B cell (primary cell): Measurements from ENCODE around the gene TRIO. TPM values are rescaled to one million over a fixed set of nuclear protein-coding genes. Genes with fewer than 3 reads are reported as not detected.

ENCODE experiments used
- ATAC-seq: fragments of 200-7000 bp; cut with Tn5 transposase; one replicate; pipeline ENCODE4 v1.10.0; 2021; ENCODE audit warnings: low read depth, mild to moderate bottlenecking, moderate number of reproducible peaks, moderate library complexity
- CTCF ChIA-PET: fragments of 350-600 bp; sonication (Branson Sonifier 250); formaldehyde crosslinking; loops from one replicate; lab custom pipeline; 2021; ENCODE audit warnings: antibody characterized with exemption, inconsistent platforms; lab: Charles Lee
- POLR2A ChIA-PET: fragments of 350-600 bp; sonication (Branson Sonifier 250); formaldehyde crosslinking; loops from one replicate; lab custom pipeline; 2021; ENCODE audit warnings: antibody characterized with exemption; lab: Charles Lee
- DNase-seq: peaks from one replicate; pipeline ENCODE4 v3.0.0; 2013
- H2AFZ ChIP-seq: 2 replicates; pipeline ENCODE4 v1.6.1; 2012; ENCODE audit warnings: mild to moderate bottlenecking, low read depth, low read length; ENCODE audit not compliant: insufficient read depth, poor library complexity, severe bottlenecking
- H3K27ac ChIP-seq, 2 donors: 1 replicate in 1 of 2; 2 replicates in 1 of 2; pipeline ENCODE4 v1.5.1; 2012 to 2013; ENCODE audit warnings: low read length in 2 of 2, mild to moderate bottlenecking in 2 of 2, moderate library complexity in 1 of 2
- H3K27me3 ChIP-seq, 4 experiments: fragments of 200-600 bp in 1 of 4; sonication (generic) in 1 of 4; replicated peaks in 1 of 4; 1 replicate in 2 of 4; 2 replicates in 2 of 4; pipeline versions ENCODE4 v1.6.1 to v1.7.0; 2013 to 2016; ENCODE audit warnings: low read length in 3 of 4, mild to moderate bottlenecking in 2 of 4, mixed read lengths in 1 of 4, moderate library complexity in 1 of 4; ENCODE audit not compliant: insufficient read depth in 4 of 4, control insufficient read depth in 3 of 4; ENCODE audit errors: control extremely low read depth in 1 of 4
- H3K36me3 ChIP-seq, 2 experiments: replicated peaks in 1 of 2; 1 replicate in 1 of 2; 2 replicates in 1 of 2; pipeline versions ENCODE4 v1.6.1 to v1.7.1; 2013; ENCODE audit warnings: low read length in 1 of 2; ENCODE audit not compliant: insufficient read depth in 2 of 2, control insufficient read depth in 1 of 2; ENCODE audit errors: control extremely low read depth in 1 of 2, extremely low read depth in 1 of 2
- H3K4me1 ChIP-seq, 2 donors: fragments of 200-600 bp in 1 of 2; sonication (generic) in 1 of 2; 1 replicate in 1 of 2; 2 replicates in 1 of 2; pipeline versions ENCODE4 v1.5.1 to v1.6.1; 2013 to 2017; ENCODE audit warnings: low read length in 2 of 2; ENCODE audit not compliant: control insufficient read depth in 2 of 2, insufficient read depth in 2 of 2
- H3K4me2 ChIP-seq: replicated peaks from 2 replicates; pipeline ENCODE3; 2012; ENCODE audit warnings: mild to moderate bottlenecking, low read depth, low read length; ENCODE audit not compliant: poor library complexity, severe bottlenecking
- H3K4me3 ChIP-seq, 5 experiments: fragments of 200-600 bp in 1 of 5; sonication (generic) in 1 of 5; 1 replicate in 3 of 5; 2 replicates in 2 of 5; pipeline versions ENCODE4 v1.5.1 to v1.7.0; 2011 to 2016; ENCODE audit warnings: low read length in 4 of 5, mild to moderate bottlenecking in 4 of 5, low read depth in 2 of 5, control low read depth in 1 of 5, moderate library complexity in 1 of 5; ENCODE audit not compliant: insufficient read depth in 1 of 5; ENCODE audit errors: control extremely low read depth in 1 of 5, extremely low read depth in 1 of 5
- H3K79me2 ChIP-seq: fragments of 200-600 bp; sonication (generic); one replicate; pipeline ENCODE4 v1.6.0; 2016; ENCODE audit warnings: low read length; ENCODE audit not compliant: control insufficient read depth, insufficient read depth
- H3K9ac ChIP-seq: fragments of 200-600 bp; sonication (generic); 2 replicates; pipeline ENCODE4 v1.6.1; 2017; ENCODE audit warnings: mild to moderate bottlenecking, low read length, moderate library complexity
- H3K9me3 ChIP-seq, 3 donors: one replicate each; pipeline versions ENCODE4 v1.6.1 to v1.7.1; 2013; ENCODE audit warnings: low read length in 2 of 3; ENCODE audit not compliant: control insufficient read depth in 2 of 3, insufficient read depth in 1 of 3; ENCODE audit errors: control extremely low read depth in 1 of 3
- H4K20me1 ChIP-seq: 2 replicates; pipeline ENCODE4 v1.6.0; 2012; ENCODE audit warnings: mild to moderate bottlenecking, low read length; ENCODE audit not compliant: insufficient read depth, control insufficient read depth, poor library complexity, severe bottlenecking
- H3K27ac Mint-ChIP-seq: one replicate; pipeline ENCODE4 v1.8.0; 2021; ENCODE audit warnings: mixed read lengths
- H3K27me3 Mint-ChIP-seq: one replicate; pipeline ENCODE4 v1.8.0; 2021; ENCODE audit warnings: mixed read lengths
- H3K4me1 Mint-ChIP-seq: one replicate; pipeline ENCODE4 v1.8.0; 2021; ENCODE audit warnings: mixed read lengths
- H3K4me3 Mint-ChIP-seq: one replicate; pipeline ENCODE4 v1.8.0; 2021; ENCODE audit warnings: mixed read lengths
- H3K9me3 Mint-ChIP-seq: one replicate; pipeline ENCODE4 v1.8.0; 2022; ENCODE audit warnings: mixed read lengths; ENCODE audit not compliant: insufficient read depth
- EZH2 ChIP-seq: IDR thresholded peaks from 2 replicates; pipeline ENCODE4 v1.6.1; 2012; ENCODE audit warnings: borderline replicate concordance, low read depth, mild to moderate bottlenecking, moderate library complexity, low read length; ENCODE audit not compliant: insufficient read depth, poor library complexity, severe bottlenecking
- WGBS: methylation state at CpG from one replicate; pipeline ENCODE4 v1.1.5; 2013; ENCODE audit warnings: missing lambda C conversion rate; ENCODE audit not compliant: insufficient coverage; 5-methylcytosine and 5-hydroxymethylcytosine counted together
- intact Hi-C: fragments of 100-400 bp; cut with micrococcal nuclease; formaldehyde crosslinking; loops from one replicate; pipeline ENCODE4 v1.10.0; 2022
- polyA plus RNA-seq: library from polyadenylated mRNA; depleted of rRNA; stranded (reverse); fragments of >200 nt; gene quantifications from 2 replicates; pipeline ENCODE4 v1.2.3, GENCODE V29; 2012
- total RNA-seq, 2 donors: library from RNA; stranded (reverse); fragments of 120-200 nt in 1 of 2; gene quantifications; 1 replicate in 1 of 2; 2 replicates in 1 of 2; pipeline versions ENCODE4 v1.2.3 to v1.2.4, GENCODE V29; 2013 to 2022
- TF ChIP-seq, protein P1 (sequence below): fragments of 200-600 bp; IDR thresholded peaks from one replicate; pipeline ENCODE4 v1.8.0; 2022; ENCODE audit warnings: antibody characterized with exemption, mild to moderate bottlenecking

Gene TRIO
- total and polyA plus RNA-seq, 2 donors (not counting 1 experiment from before 2014, with no cell fraction given) = 90.5 to 479 TPM

DNA sequence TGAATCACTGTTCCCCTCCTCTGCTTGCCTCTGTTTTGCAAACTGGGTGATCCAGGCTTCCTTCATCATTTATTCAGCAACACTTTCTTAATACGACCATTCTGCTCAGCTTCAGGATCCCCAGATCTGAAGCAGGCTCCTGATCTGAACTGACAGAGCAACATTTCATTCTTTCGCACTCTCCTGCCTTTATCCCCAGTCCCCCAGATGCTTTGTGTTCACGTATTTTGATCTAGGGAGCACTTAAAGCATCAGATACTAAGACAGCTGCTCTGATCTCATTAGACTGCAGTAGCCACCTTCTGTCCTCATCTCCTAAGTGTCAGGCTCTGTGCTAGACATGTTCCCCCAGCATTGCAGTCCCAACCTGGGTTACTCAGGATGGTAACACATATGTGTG, 158.0 kb downstream of the TRIO start:
- TF ChIP-seq, protein P1, sequence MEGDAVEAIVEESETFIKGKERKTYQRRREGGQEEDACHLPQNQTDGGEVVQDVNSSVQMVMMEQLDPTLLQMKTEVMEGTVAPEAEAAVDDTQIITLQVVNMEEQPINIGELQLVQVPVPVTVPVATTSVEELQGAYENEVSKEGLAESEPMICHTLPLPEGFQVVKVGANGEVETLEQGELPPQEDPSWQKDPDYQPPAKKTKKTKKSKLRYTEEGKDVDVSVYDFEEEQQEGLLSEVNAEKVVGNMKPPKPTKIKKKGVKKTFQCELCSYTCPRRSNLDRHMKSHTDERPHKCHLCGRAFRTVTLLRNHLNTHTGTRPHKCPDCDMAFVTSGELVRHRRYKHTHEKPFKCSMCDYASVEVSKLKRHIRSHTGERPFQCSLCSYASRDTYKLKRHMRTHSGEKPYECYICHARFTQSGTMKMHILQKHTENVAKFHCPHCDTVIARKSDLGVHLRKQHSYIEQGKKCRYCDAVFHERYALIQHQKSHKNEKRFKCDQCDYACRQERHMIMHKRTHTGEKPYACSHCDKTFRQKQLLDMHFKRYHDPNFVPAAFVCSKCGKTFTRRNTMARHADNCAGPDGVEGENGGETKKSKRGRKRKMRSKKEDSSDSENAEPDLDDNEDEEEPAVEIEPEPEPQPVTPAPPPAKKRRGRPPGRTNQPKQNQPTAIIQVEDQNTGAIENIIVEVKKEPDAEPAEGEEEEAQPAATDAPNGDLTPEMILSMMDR = no peak
- TF ChIP-seq EZH2 = no peak

DNA sequence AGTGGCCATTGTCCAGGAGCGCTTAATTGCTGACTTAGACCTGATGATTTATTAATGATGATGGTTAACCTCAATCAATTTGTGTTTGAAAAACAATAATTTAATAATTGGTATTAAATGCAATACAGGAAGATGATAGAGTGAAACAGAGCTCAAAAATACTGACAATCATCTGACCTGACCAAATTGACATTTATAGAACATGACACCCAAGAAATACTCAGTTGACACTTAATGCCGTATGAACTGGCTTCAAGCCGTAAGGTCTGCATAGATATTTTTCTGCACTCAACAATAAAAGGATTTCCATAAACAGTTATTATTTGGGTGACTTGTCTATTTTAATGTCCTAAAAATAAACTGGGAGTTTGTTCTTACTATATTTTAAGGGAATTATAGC, 159.2 kb downstream of the TRIO start:
- Histone ChIP-seq H3K9ac (no peak overlapping the region), H4K20me1 (peaks cover 36% of the 10 kb centered on the region), H3K4me1 (no peaks in the 10 kb centered on the region), H3K4me3 (no peak overlapping the region), H2AFZ (no peak overlapping the region), H3K27me3 (no peaks in the 10 kb centered on the region), H3K27ac (no peak overlapping the region), H3K79me2 (peaks cover 16% of the 10 kb centered on the region), H3K9me3 (no peaks in the 10 kb centered on the region), H3K36me3 (peaks cover 8 to 86% of the 10 kb centered on the region in 2 experiments), H3K4me2 (no peak overlapping the region)
- CTCF ChIA-PET = no interaction called here
- POLR2A ChIA-PET = no interaction called here
- Mint-ChIP-seq H3K4me3 (no peak overlapping the region), H3K9me3 (no peaks in the 10 kb centered on the region), H3K4me1 (no peaks in the 10 kb centered on the region), H3K27ac (no peak overlapping the region), H3K27me3 (no peaks in the 10 kb centered on the region)
- no CpG with 5 or more reads among the region's 3 CpGs for WGBS
- TF ChIP-seq, protein P1 = no peak
- no peak for TF ChIP-seq EZH2
- intact Hi-C loops = no loop called here
- no peak for ATAC-seq
- no peak for DNase-seq

More for the DNA sequence above, 158.0 kb downstream of the TRIO start:
- Histone ChIP-seq H3K27ac (no peak overlapping the region), H2AFZ (no peak overlapping the region), H3K4me2 (no peak overlapping the region), H3K4me3 (no peak overlapping the region), H4K20me1 (peaks cover 30% of the 10 kb centered on the region), H3K4me1 (no peaks in the 10 kb centered on the region), H3K79me2 (peaks cover 16% of the 10 kb centered on the region), H3K9me3 (no peaks in the 10 kb centered on the region), H3K27me3 (no peaks in the 10 kb centered on the region), H3K9ac (no peak overlapping the region), H3K36me3 (peaks cover 10 to 88% of the 10 kb centered on the region in 2 experiments)
- POLR2A ChIA-PET = no interaction called here
- DNase-seq (no peak), ATAC-seq (no peak)
- Mint-ChIP-seq H3K27me3 (no peaks in the 10 kb centered on the region), H3K4me3 (no peak overlapping the region), H3K4me1 (no peaks in the 10 kb centered on the region), H3K27ac (no peak overlapping the region), H3K9me3 (no peaks in the 10 kb centered on the region)
- WGBS = 94% methylated on average over 3 of the region's 3 CpGs
- CTCF ChIA-PET = interaction anchor here (1.4 to 1.7 kb wide), 3 partner anchors 10 to 31 kb away, joined by 3 to 6 read pairs (median 4); no protein-coding TSS in a partner anchor
- intact Hi-C loops = no loop called here
